ENCODE results near the gene NRDC.

Gene NRDC

GRCh38 chr1:51791888-51792287 is 86.6 kb downstream of the NRDC start:
- H3K9me3 ChIP-seq (ENCODE audit: low read length): no peaks in the 10 kb centered on the region
- no peak overlapping the region for H3K4me3 ChIP-seq (ENCODE audit: low read depth in 1 of 2, low read length in 2 of 2)
- no peaks in the 10 kb centered on the region for H3K4me1 ChIP-seq (ENCODE audit: insufficient read depth, low read length)
- no peaks in the 10 kb centered on the region for H3K27me3 ChIP-seq (ENCODE audit: control insufficient read depth in 1 of 2, insufficient read depth in 2 of 2, low read length in 2 of 2)
- H3K27ac ChIP-seq (ENCODE audit: low read depth, low read length): no peak overlapping the region
- no peak overlapping the region for H3K9ac ChIP-seq (ENCODE audit: low read length)
- H3K36me3 ChIP-seq (ENCODE audit: insufficient read depth, low read length): peaks cover 79% of the 10 kb centered on the region

DNA sequence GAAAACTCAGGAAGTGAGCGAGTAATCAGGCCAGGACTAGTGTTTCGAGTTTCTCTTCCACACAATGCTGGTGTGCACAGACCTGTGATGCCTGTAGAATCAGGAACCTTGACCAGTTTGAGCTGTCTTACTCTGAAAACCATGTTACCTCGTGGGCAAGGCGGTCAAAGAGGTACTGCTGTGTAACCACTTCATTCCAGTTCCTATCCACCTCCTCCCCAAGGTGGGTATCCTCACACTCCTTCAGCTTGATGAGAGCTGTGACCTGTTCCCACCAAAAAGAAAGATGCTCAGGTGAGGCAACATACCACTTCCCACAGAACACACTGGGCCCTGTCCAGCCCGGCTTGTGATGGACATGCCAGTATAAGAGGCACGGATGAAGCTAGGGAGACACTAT is 88.1 kb downstream of the NRDC start:
- Histone ChIP-seq H3K9ac (ENCODE audit: low read length) (no peak overlapping the region), H3K9me3 (ENCODE audit: low read length) (no peaks in the 10 kb centered on the region), H3K27me3 (ENCODE audit: control insufficient read depth in 1 of 2, insufficient read depth in 2 of 2, low read length in 2 of 2) (no peaks in the 10 kb centered on the region), H3K27ac (ENCODE audit: low read depth, low read length) (no peak overlapping the region), H3K4me1 (ENCODE audit: insufficient read depth, low read length) (peaks cover 7% of the 10 kb centered on the region), H3K4me3 (ENCODE audit: low read depth in 1 of 2, low read length in 2 of 2) (no peak overlapping the region), H3K36me3 (ENCODE audit: insufficient read depth, low read length) (peaks cover 81% of the 10 kb centered on the region)

GRCh38 chr1:51789342-51789741 is 89.2 kb downstream of the NRDC start:
- Histone ChIP-seq H3K27me3 (ENCODE audit: control insufficient read depth in 1 of 2, insufficient read depth in 2 of 2, low read length in 2 of 2) (no peaks in the 10 kb centered on the region), H3K9me3 (ENCODE audit: low read length) (no peaks in the 10 kb centered on the region), H3K9ac (ENCODE audit: low read length) (no peak overlapping the region), H3K36me3 (ENCODE audit: insufficient read depth, low read length) (peaks cover 72% of the 10 kb centered on the region), H3K4me3 (ENCODE audit: low read depth in 1 of 2, low read length in 2 of 2) (no peak overlapping the region), H3K4me1 (ENCODE audit: insufficient read depth, low read length) (peaks cover 9% of the 10 kb centered on the region), H3K27ac (ENCODE audit: low read depth, low read length) (no peak overlapping the region)

GRCh38 chr1:51788938-51789337 is 89.6 kb downstream of the NRDC start:
- no peaks in the 10 kb centered on the region for H3K27me3 ChIP-seq (ENCODE audit: control insufficient read depth in 1 of 2, insufficient read depth in 2 of 2, low read length in 2 of 2)
- H3K36me3 ChIP-seq (ENCODE audit: insufficient read depth, low read length): peaks cover 72% of the 10 kb centered on the region
- H3K4me1 ChIP-seq (ENCODE audit: insufficient read depth, low read length): peaks cover 9% of the 10 kb centered on the region
- no peak overlapping the region for H3K9ac ChIP-seq (ENCODE audit: low read length)
- H3K4me3 ChIP-seq (ENCODE audit: low read depth in 1 of 2, low read length in 2 of 2): no peak overlapping the region
- no peak overlapping the region for H3K27ac ChIP-seq (ENCODE audit: low read depth, low read length)
- no peaks in the 10 kb centered on the region for H3K9me3 ChIP-seq (ENCODE audit: low read length)

DNA sequence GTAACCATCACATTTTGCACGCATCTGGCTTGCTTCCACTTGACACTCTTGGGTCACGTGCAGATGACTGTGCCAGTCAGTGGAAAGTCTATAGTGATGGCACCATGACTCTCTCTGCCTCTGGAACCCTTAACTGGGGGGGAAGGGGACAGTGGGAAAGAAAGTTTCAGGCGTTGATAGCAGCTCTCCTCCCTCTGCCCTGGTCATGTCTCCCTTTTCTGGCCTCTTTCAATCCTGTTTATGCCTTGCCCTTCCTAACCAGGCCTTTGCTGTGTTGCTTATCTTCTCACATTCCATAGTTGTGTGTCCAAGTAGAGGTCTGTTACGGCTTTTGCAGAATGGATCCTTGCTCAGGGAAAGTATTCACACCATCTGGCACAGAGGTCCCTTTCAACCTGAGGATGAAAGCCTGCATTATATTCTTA is 93.5 kb downstream of the NRDC start:
- Histone ChIP-seq H3K27ac (ENCODE audit: low read depth, low read length) (no peak overlapping the region), H3K9me3 (ENCODE audit: low read length) (no peaks in the 10 kb centered on the region), H3K36me3 (ENCODE audit: insufficient read depth, low read length) (peaks cover 49% of the 10 kb centered on the region), H3K27me3 (ENCODE audit: control insufficient read depth in 1 of 2, insufficient read depth in 2 of 2, low read length in 2 of 2) (no peaks in the 10 kb centered on the region), H3K4me1 (ENCODE audit: insufficient read depth, low read length) (peaks cover 9% of the 10 kb centered on the region), H3K4me3 (ENCODE audit: low read depth in 1 of 2, low read length in 2 of 2) (no peak overlapping the region), H3K9ac (ENCODE audit: low read length) (no peak overlapping the region)

- Histone ChIP-seq H3K4me1 (ENCODE audit: insufficient read depth, low read length) (peaks cover 5% of the 10 kb centered on the region), H3K27me3 (ENCODE audit: control insufficient read depth in 1 of 2, insufficient read depth in 2 of 2, low read length in 2 of 2) (no peaks in the 10 kb centered on the region), H3K27ac (ENCODE audit: low read depth, low read length) (no peak overlapping the region), H3K36me3 (ENCODE audit: insufficient read depth, low read length) (peaks cover 26% of the 10 kb centered on the region), H3K4me3 (ENCODE audit: low read depth in 1 of 2, low read length in 2 of 2) (no peak overlapping the region), H3K9me3 (ENCODE audit: low read length) (no peaks in the 10 kb centered on the region), H3K9ac (ENCODE audit: low read length) (no peak overlapping the region)
Observed at GRCh38 chr1:51780927-51781326, 97.6 kb downstream of the NRDC start.

DNA sequence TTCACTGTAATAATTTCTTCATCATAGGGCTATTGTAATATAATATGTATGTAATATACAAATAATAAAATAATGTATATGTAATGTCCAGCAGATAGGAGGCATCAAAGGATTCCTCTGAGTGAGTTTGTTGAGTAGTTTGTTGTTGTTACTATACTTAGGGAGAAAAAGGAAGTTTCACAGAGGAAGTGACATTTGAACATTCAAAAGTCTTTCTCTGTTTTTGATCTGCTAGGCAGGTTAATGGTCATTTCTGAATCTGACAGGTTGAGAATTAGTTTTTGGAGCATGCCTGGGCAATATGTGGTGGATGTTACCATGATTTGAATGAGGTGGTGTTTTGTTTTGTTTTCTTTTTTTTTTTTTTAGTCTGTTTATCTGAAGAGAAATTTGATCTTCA is 102.1 kb downstream of the NRDC start:
- Histone ChIP-seq H3K9ac (ENCODE audit: low read length) (no peak overlapping the region), H3K4me1 (ENCODE audit: insufficient read depth, low read length) (no peaks in the 10 kb centered on the region), H3K27ac (ENCODE audit: low read depth, low read length) (no peak overlapping the region), H3K27me3 (ENCODE audit: control insufficient read depth in 1 of 2, insufficient read depth in 2 of 2, low read length in 2 of 2) (no peaks in the 10 kb centered on the region), H3K36me3 (ENCODE audit: insufficient read depth, low read length) (peaks cover 29% of the 10 kb centered on the region), H3K4me3 (ENCODE audit: low read depth in 1 of 2, low read length in 2 of 2) (no peak overlapping the region), H3K9me3 (ENCODE audit: low read length) (no peaks in the 10 kb centered on the region)

DNA sequence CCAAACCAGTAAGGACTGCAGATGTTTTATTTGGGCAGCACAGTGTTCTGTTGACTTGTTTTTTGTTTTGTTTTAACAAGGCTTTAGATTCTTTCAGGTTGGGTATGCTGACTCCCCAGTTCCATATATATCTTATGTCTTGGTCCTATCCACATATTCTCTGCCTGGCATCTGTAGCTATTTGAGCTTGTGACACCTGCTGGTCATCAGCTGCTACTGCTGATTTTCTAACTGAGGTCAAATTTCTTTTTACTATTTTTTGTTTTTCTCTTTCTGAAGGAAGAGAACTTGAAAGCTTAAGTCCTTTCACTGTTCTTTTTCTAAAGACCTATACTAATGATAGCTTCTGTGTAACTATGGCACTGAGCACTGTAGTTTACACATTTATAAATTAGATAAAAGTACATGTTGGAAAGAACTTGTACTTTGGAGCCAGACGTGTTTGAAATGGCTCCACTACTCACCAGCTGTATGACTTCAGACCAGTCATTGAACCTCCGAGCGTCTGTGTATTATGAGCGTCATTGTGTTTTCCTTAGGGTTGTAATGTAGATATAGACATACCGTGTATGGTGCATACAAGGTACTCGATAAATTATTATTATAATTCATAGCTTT is 109.4 kb downstream of the NRDC start:
- H3K9me3 ChIP-seq (ENCODE audit: low read length): no peaks in the 10 kb centered on the region
- no peak overlapping the region for H3K9ac ChIP-seq (ENCODE audit: low read length)
- H3K4me3 ChIP-seq (ENCODE audit: low read depth in 1 of 2, low read length in 2 of 2): no peak overlapping the region
- peaks cover 26% of the 10 kb centered on the region for H3K36me3 ChIP-seq (ENCODE audit: insufficient read depth, low read length)
- no peaks in the 10 kb centered on the region for H3K27me3 ChIP-seq (ENCODE audit: control insufficient read depth in 1 of 2, insufficient read depth in 2 of 2, low read length in 2 of 2)
- no peaks in the 10 kb centered on the region for H3K4me1 ChIP-seq (ENCODE audit: insufficient read depth, low read length)
- H3K27ac ChIP-seq (ENCODE audit: low read depth, low read length): no peak overlapping the region

GRCh38 chr1:51761351-51761750 is 117.2 kb downstream of the NRDC start:
- Histone ChIP-seq H3K9ac (ENCODE audit: low read length) (no peak overlapping the region), H3K27me3 (ENCODE audit: control insufficient read depth in 1 of 2, insufficient read depth in 2 of 2, low read length in 2 of 2) (no peaks in the 10 kb centered on the region), H3K4me1 (ENCODE audit: insufficient read depth, low read length) (no peaks in the 10 kb centered on the region), H3K27ac (ENCODE audit: low read depth, low read length) (no peak overlapping the region), H3K36me3 (ENCODE audit: insufficient read depth, low read length) (peaks cover under 1% of the 10 kb centered on the region), H3K9me3 (ENCODE audit: low read length) (no peaks in the 10 kb centered on the region), H3K4me3 (ENCODE audit: low read depth in 1 of 2, low read length in 2 of 2) (no peak overlapping the region)

GRCh38 chr1:51760872-51761271 is 117.7 kb downstream of the NRDC start:
- Histone ChIP-seq H3K27ac (ENCODE audit: low read depth, low read length) (no peak overlapping the region), H3K27me3 (ENCODE audit: control insufficient read depth in 1 of 2, insufficient read depth in 2 of 2, low read length in 2 of 2) (no peaks in the 10 kb centered on the region)

DNA sequence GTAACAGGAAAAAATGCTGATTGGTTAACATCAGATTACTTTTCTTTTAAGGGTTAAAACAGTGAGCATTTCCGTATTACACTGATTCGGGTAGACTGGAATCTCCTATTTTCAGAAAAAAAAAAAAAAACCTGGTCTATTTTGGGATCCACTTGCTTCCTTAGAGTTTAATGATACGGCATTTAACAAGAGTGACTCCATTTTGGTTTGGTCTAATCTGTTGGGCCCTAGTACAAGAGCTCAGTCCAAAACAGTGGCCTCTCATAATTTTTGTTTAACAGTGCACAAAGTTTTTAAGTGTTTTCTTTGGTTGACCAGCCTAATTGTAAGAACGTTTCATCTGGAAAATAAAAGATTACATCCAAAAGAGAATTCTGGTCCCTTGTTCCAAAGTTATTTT is 120.2 kb downstream of the NRDC start:
- H3K4me3 ChIP-seq (ENCODE audit: low read depth in 1 of 2, low read length in 2 of 2): no peak overlapping the region
- H3K9ac ChIP-seq (ENCODE audit: low read length): no peak overlapping the region
- no peaks in the 10 kb centered on the region for H3K36me3 ChIP-seq (ENCODE audit: insufficient read depth, low read length)
- H3K27me3 ChIP-seq (ENCODE audit: control insufficient read depth in 1 of 2, insufficient read depth in 2 of 2, low read length in 2 of 2): no peaks in the 10 kb centered on the region
- H3K9me3 ChIP-seq (ENCODE audit: low read length): no peaks in the 10 kb centered on the region
- no peak overlapping the region for H3K27ac ChIP-seq (ENCODE audit: low read depth, low read length)
- H3K4me1 ChIP-seq (ENCODE audit: insufficient read depth, low read length): no peaks in the 10 kb centered on the region

More at GRCh38 chr1:51760872-51761271, 117.7 kb downstream of the NRDC start:
- H3K4me1 ChIP-seq (ENCODE audit: insufficient read depth, low read length): no peaks in the 10 kb centered on the region
- H3K36me3 ChIP-seq (ENCODE audit: insufficient read depth, low read length): no peaks in the 10 kb centered on the region
- no peak overlapping the region for H3K4me3 ChIP-seq (ENCODE audit: low read depth in 1 of 2, low read length in 2 of 2)
- no peak overlapping the region for H3K9ac ChIP-seq (ENCODE audit: low read length)
- no peaks in the 10 kb centered on the region for H3K9me3 ChIP-seq (ENCODE audit: low read length)

- no peaks in the 10 kb centered on the region for H3K4me1 ChIP-seq (ENCODE audit: insufficient read depth, low read length)
- H3K27me3 ChIP-seq (ENCODE audit: control insufficient read depth in 1 of 2, insufficient read depth in 2 of 2, low read length in 2 of 2): no peaks in the 10 kb centered on the region
- no peak overlapping the region for H3K27ac ChIP-seq (ENCODE audit: low read depth, low read length)
- H3K36me3 ChIP-seq (ENCODE audit: insufficient read depth, low read length): peaks cover 7% of the 10 kb centered on the region
- H3K9me3 ChIP-seq (ENCODE audit: low read length): no peaks in the 10 kb centered on the region
- no peak overlapping the region for H3K4me3 ChIP-seq (ENCODE audit: low read depth in 1 of 2, low read length in 2 of 2)
- no peak overlapping the region for H3K9ac ChIP-seq (ENCODE audit: low read length)
Observed at GRCh38 chr1:51756290-51756689, 122.2 kb downstream of the NRDC start.
